Lower lobe of right lung (tissue), 2 donors: ENCODE data around the gene HRH3. TPM values are rescaled to one million over a fixed set of nuclear protein-coding genes. Genes with fewer than 3 reads are reported as not detected.

Experiments used
- ATAC-seq, 2 donors: fragments of 200-7000 bp; cut with Tn5 transposase; one replicate each; pipeline ENCODE4 v1.9.1; 2020 to 2022; ENCODE audit warnings: mild to moderate bottlenecking in 2 of 2, moderate library complexity in 2 of 2
- DNase-seq: peaks from one replicate; pipeline ENCODE4 v3.0.0-alpha.2; 2020
- H3K27ac ChIP-seq: fragments of 200-600 bp; one replicate; pipeline ENCODE4 v1.8.0; 2022
- H3K27me3 ChIP-seq: fragments of 200-600 bp; one replicate; pipeline ENCODE4 v1.8.0; 2022; ENCODE audit warnings: low read depth
- H3K36me3 ChIP-seq: fragments of 200-600 bp; one replicate; pipeline ENCODE4 v1.8.0; 2022; ENCODE audit warnings: mild to moderate bottlenecking
- H3K4me1 ChIP-seq: fragments of 200-600 bp; one replicate; pipeline ENCODE4 v1.8.0; 2022
- H3K4me3 ChIP-seq: fragments of 200-600 bp; one replicate; pipeline ENCODE4 v1.8.0; 2022; ENCODE audit warnings: mild to moderate bottlenecking
- H3K9me3 ChIP-seq: fragments of 200-600 bp; one replicate; pipeline ENCODE4 v1.8.0; 2022
- intact Hi-C: fragments of 100-400 bp; cut with DNase I; formaldehyde crosslinking; loops from one replicate; pipeline ENCODE4 v1.11.0; 2022
- long read RNA-seq: library from polyadenylated mRNA; unstranded; transcript quantifications from one replicate; pipeline ENCODE4 v2.0.0, GENCODE V29; 2021
- total RNA-seq: library from RNA; stranded (reverse); fragmentation: NEBNext Ultra II Directional; extraction: Animal tissue kit (Norgen Biotek cat#: 25700); gene quantifications from one replicate; pipeline ENCODE4 v1.2.1, GENCODE V29; 2021
- TF ChIP-seq, protein P1 (sequence below): fragments of 200-600 bp; IDR thresholded peaks from one replicate; pipeline ENCODE4 v1.8.0; 2022; ENCODE audit warnings: antibody characterized with exemption, mild to moderate bottlenecking
- donor health status: DM: no; HTN: yes; CAD: no; lungs with severe emphysema.

HRH3 gene
- not detected for total RNA-seq
- long read RNA-seq: 0 reads

DNA sequence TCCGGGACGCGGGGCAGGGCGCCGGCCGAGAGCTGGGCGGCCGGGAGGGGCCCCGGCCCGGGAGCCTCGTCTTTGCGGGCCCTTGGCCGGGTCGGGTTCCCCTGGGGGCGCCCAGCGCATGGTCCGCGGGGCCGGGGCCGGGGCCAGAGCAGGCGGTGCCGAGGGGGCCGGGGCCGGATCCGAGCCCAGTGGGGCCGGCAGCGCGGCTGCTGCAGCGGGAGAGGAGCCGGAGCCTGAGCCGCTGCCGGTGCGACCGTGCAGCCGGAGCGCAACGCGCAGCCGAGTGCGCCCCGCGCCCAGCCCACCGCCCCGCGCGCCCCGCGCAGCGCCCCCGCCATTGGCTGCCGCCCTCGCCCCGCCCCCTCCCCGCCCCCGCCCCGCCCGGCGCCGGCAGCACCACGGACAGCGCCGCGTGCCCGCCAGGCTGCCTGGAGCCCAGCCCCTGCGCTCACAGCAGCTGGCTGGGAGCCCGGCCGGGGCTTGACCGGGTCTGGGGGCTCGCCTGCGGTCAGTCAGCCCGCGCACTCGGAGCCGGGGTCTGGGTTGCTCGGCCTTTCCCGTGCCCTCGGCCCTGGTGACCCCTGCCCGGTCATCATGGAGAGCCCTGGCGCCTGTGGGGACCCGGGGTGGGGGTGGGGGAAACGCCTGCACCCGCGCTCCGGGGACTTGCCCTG, at the start of gene HRH3:
HRH3 (minus strand) TSS at position 287 of the 674 bp plus-strand sequence. CDS start 308 bp downstream, outside the sequence.
- Histone ChIP-seq H3K9me3 (no peaks in the 10 kb centered on the region), H3K4me3 (peak within 1 kb of the TSS; percentile 19)

GRCh38 chr20:62269871-62270270, 49.8 kb upstream of the HRH3 start:
- intact Hi-C loops: no loop called here
- no peaks in the 10 kb centered on the region for H3K4me1 ChIP-seq
- ATAC-seq (no peak), DNase-seq (no peak)
- peaks cover 87% of the 10 kb centered on the region for H3K36me3 ChIP-seq
- H3K27ac ChIP-seq: no peak overlapping the region
- no peak overlapping the region for H3K4me3 ChIP-seq
- TF ChIP-seq, protein P1, sequence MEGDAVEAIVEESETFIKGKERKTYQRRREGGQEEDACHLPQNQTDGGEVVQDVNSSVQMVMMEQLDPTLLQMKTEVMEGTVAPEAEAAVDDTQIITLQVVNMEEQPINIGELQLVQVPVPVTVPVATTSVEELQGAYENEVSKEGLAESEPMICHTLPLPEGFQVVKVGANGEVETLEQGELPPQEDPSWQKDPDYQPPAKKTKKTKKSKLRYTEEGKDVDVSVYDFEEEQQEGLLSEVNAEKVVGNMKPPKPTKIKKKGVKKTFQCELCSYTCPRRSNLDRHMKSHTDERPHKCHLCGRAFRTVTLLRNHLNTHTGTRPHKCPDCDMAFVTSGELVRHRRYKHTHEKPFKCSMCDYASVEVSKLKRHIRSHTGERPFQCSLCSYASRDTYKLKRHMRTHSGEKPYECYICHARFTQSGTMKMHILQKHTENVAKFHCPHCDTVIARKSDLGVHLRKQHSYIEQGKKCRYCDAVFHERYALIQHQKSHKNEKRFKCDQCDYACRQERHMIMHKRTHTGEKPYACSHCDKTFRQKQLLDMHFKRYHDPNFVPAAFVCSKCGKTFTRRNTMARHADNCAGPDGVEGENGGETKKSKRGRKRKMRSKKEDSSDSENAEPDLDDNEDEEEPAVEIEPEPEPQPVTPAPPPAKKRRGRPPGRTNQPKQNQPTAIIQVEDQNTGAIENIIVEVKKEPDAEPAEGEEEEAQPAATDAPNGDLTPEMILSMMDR: no peak
- peaks cover 6% of the 10 kb centered on the region for H3K9me3 ChIP-seq
- H3K27me3 ChIP-seq: no peaks in the 10 kb centered on the region

More for the DNA sequence above, at the start of gene HRH3:
- intact Hi-C loops: no loop called here
- Histone ChIP-seq H3K36me3 (no peaks in the 10 kb centered on the region), H3K4me1 (peaks cover 7% of the 10 kb centered on the region), H3K27ac (no peak within 1 kb of the TSS), H3K27me3 (peaks cover 93% of the 10 kb centered on the region)
- ATAC-seq: peak; percentile 71 to 73
- DNase-seq: no peak
- TF ChIP-seq, protein P1: no peak

DNA sequence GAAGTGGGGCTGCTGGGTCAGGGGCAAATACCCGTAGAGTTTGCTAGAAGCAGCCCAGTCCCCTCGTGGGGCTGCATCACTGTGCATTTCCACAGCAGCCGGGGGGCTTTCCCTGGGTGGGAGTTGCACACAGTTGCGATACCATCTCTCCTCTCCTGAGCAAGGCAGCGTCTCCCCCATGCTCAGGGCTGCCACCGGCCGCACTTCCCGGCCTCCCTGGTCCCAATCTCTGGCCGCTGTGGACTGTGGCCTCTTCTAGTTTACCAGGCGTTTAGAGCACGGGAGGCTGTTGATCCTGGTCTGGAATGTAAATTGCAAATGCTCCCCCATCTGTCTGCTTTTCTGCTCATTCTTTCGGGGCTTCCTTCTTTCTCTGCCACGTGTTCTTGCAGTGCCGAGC, 49.3 kb upstream of the HRH3 start:
- ATAC-seq (no peak), DNase-seq (no peak)
- intact Hi-C loops: no loop called here
- peaks cover 6% of the 10 kb centered on the region for H3K9me3 ChIP-seq
- TF ChIP-seq, protein P1: no peak
- H3K27ac ChIP-seq: no peak overlapping the region
- H3K27me3 ChIP-seq: no peaks in the 10 kb centered on the region
- H3K36me3 ChIP-seq: peaks cover 87% of the 10 kb centered on the region
- H3K4me3 ChIP-seq: no peak overlapping the region
- H3K4me1 ChIP-seq: no peaks in the 10 kb centered on the region

GRCh38 chr20:62268228-62268900, 48.3 kb upstream of the HRH3 start:
- TF ChIP-seq, protein P1: no peak
- Histone ChIP-seq H3K9me3 (peaks cover 6% of the 10 kb centered on the region), H3K27me3 (no peaks in the 10 kb centered on the region), H3K4me3 (no peak overlapping the region), H3K27ac (no peak overlapping the region), H3K36me3 (peaks cover 87% of the 10 kb centered on the region), H3K4me1 (no peaks in the 10 kb centered on the region)
- intact Hi-C loops: no loop called here
- ATAC-seq (no peak), DNase-seq (no peak)

DNA sequence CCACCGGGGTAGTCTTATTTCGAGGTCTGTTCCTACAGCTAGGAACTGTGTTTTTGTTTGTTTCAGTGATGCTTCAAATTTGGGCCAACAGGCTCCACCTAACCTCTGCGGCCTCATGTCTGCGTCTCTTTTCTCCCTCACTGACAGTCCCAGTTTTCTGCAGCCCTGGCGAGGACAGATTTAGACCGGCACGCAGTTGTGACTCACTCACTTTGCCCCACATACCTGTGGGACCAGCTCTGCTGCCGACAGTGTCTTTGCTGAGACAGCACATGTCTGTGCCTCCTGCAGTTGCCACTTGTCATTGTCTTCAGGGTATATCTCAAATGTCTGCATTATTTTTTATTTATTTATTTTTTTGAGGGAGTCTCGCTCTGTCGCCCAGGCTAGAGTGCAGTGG, 47.5 kb upstream of the HRH3 start:
- Histone ChIP-seq H3K27me3 (no peaks in the 10 kb centered on the region), H3K4me3 (no peak overlapping the region), H3K27ac (no peak overlapping the region), H3K4me1 (no peaks in the 10 kb centered on the region), H3K9me3 (peaks cover 6% of the 10 kb centered on the region), H3K36me3 (peaks cover 87% of the 10 kb centered on the region)
- ATAC-seq: no peak
- no peak for DNase-seq
- intact Hi-C loops: no loop called here
- TF ChIP-seq, protein P1: no peak
